ENCODE data around the gene DKK2. TPM values are rescaled to one million over a fixed set of nuclear protein-coding genes. Genes with fewer than 3 reads are reported as not detected.

Gene DKK2
- total and polyA plus RNA-seq, 2 of the 13 experiments (the other 11 are each of a cell fraction or from before 2014, with no cell fraction given), result not detected

GRCh38 chr4:107027379-107027778 is 8.7 kb downstream of the DKK2 start (continued):
- TF ChIP-seq ZNF569 (CRISPR knock-in tag; IDR thresholded peaks at IDR 0.05; ENCODE audit: borderline replicate concordance), result no peak
- no peak for TF ChIP-seq ZBTB39 (CRISPR knock-in tag; IDR thresholded peaks at IDR 0.05)

GRCh38 chr4:107018344-107018735 is 17.8 kb downstream of the DKK2 start:
- ChIA-PET CTCF (ENCODE audit: low intra/inter-chr PET ratio, low total read pairs) (no interaction called here), POLR2A (no interaction called here)
- Histone ChIP-seq H3K79me2 (ENCODE audit: insufficient read depth, low read length) (no peaks in the 10 kb centered on the region), H3K4me2 (ENCODE audit: low read depth, low read length) (no peak overlapping the region), H3K4me1 (ENCODE audit: insufficient read depth, low read length) (no peaks in the 10 kb centered on the region), H3K9ac (ENCODE audit: insufficient read depth, low read depth, low read length) (no peak overlapping the region), H3K27ac (ENCODE audit: extremely low read length, insufficient read depth, low read length) (no peak overlapping the region), H2AFZ (ENCODE audit: low read length) (no peak overlapping the region), H3K36me3 (replicated peaks in 1 of 2; ENCODE audit: control insufficient read depth in 1 of 2, insufficient read depth in 2 of 2, low read length in 2 of 2) (no peaks in the 10 kb centered on the region), H3K4me3 (replicated peaks in 1 of 3; ENCODE audit: insufficient read depth in 1 of 3, low read depth in 2 of 3, low read length in 3 of 3) (no peak overlapping the region), H3K27me3 (ENCODE audit: control insufficient read depth in 1 of 2, insufficient read depth in 2 of 2, low read length in 2 of 2) (no peaks in the 10 kb centered on the region; a peak in 1 of 5 replicates), H3K9me3 (ENCODE audit: low read length) (no peaks in the 10 kb centered on the region), H4K20me1 (ENCODE audit: insufficient read depth, low read length) (no peaks in the 10 kb centered on the region)
- FAIRE-seq, result no peak
- BruUV-seq (replicated peaks), result no TSS peak
- TF ChIP-seq FOSL1 (CRISPR knock-in tag; IDR thresholded peaks at IDR 0.05; ENCODE audit: borderline replicate concordance) (no peak), EHMT2 (IDR thresholded peaks at IDR 0.05; ENCODE audit: borderline replicate concordance, low read depth, low read length) (no peak), MZF1 (CRISPR knock-in tag; IDR thresholded peaks at IDR 0.05; ENCODE audit: borderline replicate concordance) (no peak), NFE2 (CRISPR knock-in tag; IDR thresholded peaks at IDR 0.05) (no peak)
- TF ChIP-seq, protein P1, sequence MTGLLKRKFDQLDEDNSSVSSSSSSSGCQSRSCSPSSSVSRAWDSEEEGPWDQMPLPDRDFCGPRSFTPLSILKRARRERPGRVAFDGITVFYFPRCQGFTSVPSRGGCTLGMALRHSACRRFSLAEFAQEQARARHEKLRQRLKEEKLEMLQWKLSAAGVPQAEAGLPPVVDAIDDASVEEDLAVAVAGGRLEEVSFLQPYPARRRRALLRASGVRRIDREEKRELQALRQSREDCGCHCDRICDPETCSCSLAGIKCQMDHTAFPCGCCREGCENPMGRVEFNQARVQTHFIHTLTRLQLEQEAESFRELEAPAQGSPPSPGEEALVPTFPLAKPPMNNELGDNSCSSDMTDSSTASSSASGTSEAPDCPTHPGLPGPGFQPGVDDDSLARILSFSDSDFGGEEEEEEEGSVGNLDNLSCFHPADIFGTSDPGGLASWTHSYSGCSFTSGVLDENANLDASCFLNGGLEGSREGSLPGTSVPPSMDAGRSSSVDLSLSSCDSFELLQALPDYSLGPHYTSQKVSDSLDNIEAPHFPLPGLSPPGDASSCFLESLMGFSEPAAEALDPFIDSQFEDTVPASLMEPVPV (CRISPR knock-in tag; IDR thresholded peaks at IDR 0.05), result no peak
- TF ChIP-seq, protein P2, sequence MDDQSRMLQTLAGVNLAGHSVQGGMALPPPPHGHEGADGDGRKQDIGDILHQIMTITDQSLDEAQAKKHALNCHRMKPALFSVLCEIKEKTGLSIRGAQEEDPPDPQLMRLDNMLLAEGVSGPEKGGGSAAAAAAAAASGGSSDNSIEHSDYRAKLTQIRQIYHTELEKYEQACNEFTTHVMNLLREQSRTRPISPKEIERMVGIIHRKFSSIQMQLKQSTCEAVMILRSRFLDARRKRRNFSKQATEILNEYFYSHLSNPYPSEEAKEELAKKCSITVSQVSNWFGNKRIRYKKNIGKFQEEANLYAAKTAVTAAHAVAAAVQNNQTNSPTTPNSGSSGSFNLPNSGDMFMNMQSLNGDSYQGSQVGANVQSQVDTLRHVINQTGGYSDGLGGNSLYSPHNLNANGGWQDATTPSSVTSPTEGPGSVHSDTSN (CRISPR knock-in tag; IDR thresholded peaks at IDR 0.05; ENCODE audit: borderline replicate concordance), result no peak
- intact Hi-C loops (cut with micrococcal nuclease; ENCODE audit: unreplicated experiment), result no loop called here
- no peak for ATAC-seq
- 2% methylated on average over 3 of the region's 3 CpGs for WGBS (ENCODE audit: low lambda C conversion rate)
- DNase-seq (ENCODE audit: low spot score), result no peak
- in situ Hi-C loops (cut with HindIII; ENCODE audit: extremely low pct_ligation_motif_present, low pct_unique_long_range_greater_than_20kb), result no loop called here
